HEK293 (cell line): ENCODE results near the gene SCIN.

Source experiments
- CTCF ChIA-PET: fragments of 350-600 bp; formaldehyde crosslinking; extraction: SDS; loops from one replicate; lab custom pipeline; 2021; ENCODE audit warnings: antibody characterized with exemption; lab: Yijun Ruan, JAX
- POLR2A ChIA-PET: fragments of 300-600 bp; formaldehyde crosslinking; extraction: SDS; loops from one replicate; lab custom pipeline; 2020; ENCODE audit warnings: antibody characterized with exemption, inconsistent platforms; lab: Yijun Ruan, JAX
- H3K27ac ChIP-seq: fragments of 200-500 bp; sonication (Bioruptor generic); 2 replicates; pipeline ENCODE4 v1.5.1; 2014; ENCODE audit warnings: low read depth, low read length, control low read depth, inconsistent platforms; ENCODE audit errors: extremely low read depth
- H3K36me3 ChIP-seq, 2 experiments: fragments of 200-500 bp in 1 of 2; sonication (Bioruptor generic) in 1 of 2; 1 replicate in 1 of 2; 2 replicates in 1 of 2; pipeline ENCODE4 v1.5.1; 2014 to 2017; ENCODE audit warnings: inconsistent platforms in 2 of 2, low read length in 2 of 2; ENCODE audit not compliant: control insufficient read depth in 2 of 2, insufficient read depth in 1 of 2
- H3K4me1 ChIP-seq: fragments of 200-500 bp; sonication (Bioruptor generic); 2 replicates; pipeline ENCODE4 v1.5.1; 2014; ENCODE audit warnings: mild to moderate bottlenecking, low read length, inconsistent platforms; ENCODE audit not compliant: control insufficient read depth, insufficient read depth
- H3K4me3 ChIP-seq: 2 replicates; pipeline ENCODE4 v1.5.1; 2011; ENCODE audit warnings: low read depth, mild to moderate bottlenecking, control low read depth, low read length, moderate library complexity
- H3K9me3 ChIP-seq: fragments of 200-500 bp; sonication (Bioruptor generic); 2 replicates; pipeline ENCODE4 v1.5.1; 2014; ENCODE audit warnings: low read depth, low read length, inconsistent platforms; ENCODE audit not compliant: control insufficient read depth, insufficient read depth
- BCL11A ChIP-seq: fragments of 450-650 bp; formaldehyde crosslinking; IDR thresholded peaks from 2 replicates; pipeline ENCODE4 v1.5.1; 2016; ENCODE audit warnings: low read depth, missing biosample characterization, missing genetic modification characterization
- KLF8 ChIP-seq: fragments of 450-650 bp; formaldehyde crosslinking; IDR thresholded peaks from 2 replicates; pipeline ENCODE4 v1.5.1; 2016; ENCODE audit warnings: missing biosample characterization, missing genetic modification characterization
- MZF1 ChIP-seq: fragments of 450-650 bp; formaldehyde crosslinking; IDR thresholded peaks from 2 replicates; pipeline ENCODE4 v1.5.1; 2017; ENCODE audit warnings: missing biosample characterization, missing genetic modification characterization, borderline replicate concordance
- PRDM1 ChIP-seq: fragments of 450-650 bp; formaldehyde crosslinking; IDR thresholded peaks from 2 replicates; pipeline ENCODE4; 2016; ENCODE audit warnings: missing biosample characterization, missing genetic modification characterization
- PRDM6 ChIP-seq: fragments of 450-650 bp; formaldehyde crosslinking; IDR thresholded peaks from 2 replicates; pipeline ENCODE4 v1.5.1; 2017; ENCODE audit warnings: missing biosample characterization, missing genetic modification characterization
- YY2 ChIP-seq: fragments of 450-650 bp; formaldehyde crosslinking; IDR thresholded peaks from 2 replicates; pipeline ENCODE4 v1.5.1; 2016; ENCODE audit warnings: missing biosample characterization, missing genetic modification characterization
- ZIC2 ChIP-seq: fragments of 450-650 bp; formaldehyde crosslinking; IDR thresholded peaks from 2 replicates; pipeline ENCODE4 v1.5.1; 2016; ENCODE audit warnings: missing biosample characterization, missing genetic modification characterization
- ZNF175 ChIP-seq: fragments of 450-650 bp; formaldehyde crosslinking; IDR thresholded peaks from 2 replicates; pipeline ENCODE4 v1.5.1; 2016; ENCODE audit warnings: missing biosample characterization, missing genetic modification characterization
- ZNF2 ChIP-seq: fragments of 450-650 bp; formaldehyde crosslinking; IDR thresholded peaks from 2 replicates; pipeline ENCODE4 v1.5.1; 2016; ENCODE audit warnings: missing biosample characterization, missing genetic modification characterization
- ZNF423 ChIP-seq: fragments of 450-650 bp; formaldehyde crosslinking; IDR thresholded peaks from 2 replicates; pipeline ENCODE4 v1.5.1; 2016; ENCODE audit warnings: missing biosample characterization, missing genetic modification characterization
- ZNF426 ChIP-seq: fragments of 450-650 bp; formaldehyde crosslinking; IDR thresholded peaks from 2 replicates; pipeline ENCODE4 v1.5.1; 2017; ENCODE audit warnings: missing biosample characterization, missing genetic modification characterization, mild to moderate bottlenecking, inconsistent platforms, moderate library complexity
- ZNF488 ChIP-seq: fragments of 450-650 bp; formaldehyde crosslinking; IDR thresholded peaks from 2 replicates; pipeline ENCODE4 v1.5.1; 2016; ENCODE audit warnings: missing biosample characterization, missing genetic modification characterization
- ZNF645 ChIP-seq: fragments of 450-650 bp; formaldehyde crosslinking; IDR thresholded peaks from 2 replicates; pipeline ENCODE4; 2016; ENCODE audit warnings: missing biosample characterization, missing genetic modification characterization
- ZNF692 ChIP-seq: fragments of 450-650 bp; formaldehyde crosslinking; IDR thresholded peaks from 2 replicates; pipeline ENCODE4 v1.5.1; 2016; ENCODE audit warnings: missing biosample characterization, missing genetic modification characterization
- ZNF830 ChIP-seq: fragments of 450-650 bp; IDR thresholded peaks from 2 replicates; pipeline ENCODE4 v1.5.0; 2018; ENCODE audit warnings: missing biosample characterization, missing genetic modification characterization, low read depth, mild to moderate bottlenecking, moderate library complexity
- TF ChIP-seq, protein P1 (sequence below): fragments of 450-650 bp; formaldehyde crosslinking; IDR thresholded peaks from 2 replicates; pipeline ENCODE4 v1.5.1; 2016; ENCODE audit warnings: missing biosample characterization, missing genetic modification characterization
- TF ChIP-seq, protein P2 (sequence below): fragments of 450-650 bp; IDR thresholded peaks from 2 replicates; pipeline ENCODE4 v1.5.1; 2018; ENCODE audit warnings: missing biosample characterization, mild to moderate bottlenecking, missing genetic modification characterization

The SCIN gene

DNA sequence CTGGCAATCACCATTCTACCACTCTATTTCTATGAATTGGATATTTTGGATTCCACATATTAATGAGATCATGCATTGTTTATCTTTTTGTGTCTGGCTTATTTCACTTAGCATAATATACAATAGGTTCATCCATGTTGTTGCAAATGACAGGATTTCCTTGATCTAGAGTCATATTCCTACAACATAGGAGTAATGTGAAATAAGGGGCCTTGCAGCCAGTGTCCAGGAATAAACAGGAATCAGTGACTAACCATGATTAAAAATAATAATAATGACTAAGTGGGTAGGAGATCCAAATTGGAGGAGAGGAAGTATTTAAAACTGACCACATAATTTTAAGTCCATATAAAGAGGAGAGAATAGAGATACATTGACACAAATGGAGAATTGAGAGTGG lies 49.9 kb downstream of the SCIN start:
- ChIA-PET CTCF (interaction anchor here (0.8 to 5.2 kb wide), 4 partner anchors 18 to 130 kb away, joined by 3 to 112 read pairs (median 4); no protein-coding TSS in a partner anchor), POLR2A (no interaction called here)
- Histone ChIP-seq H3K4me3 (no peak overlapping the region), H3K27ac (no peak overlapping the region), H3K4me1 (no peaks in the 10 kb centered on the region), H3K9me3 (no peaks in the 10 kb centered on the region), H3K36me3 (no peaks in the 10 kb centered on the region)
- TF ChIP-seq, protein P1, sequence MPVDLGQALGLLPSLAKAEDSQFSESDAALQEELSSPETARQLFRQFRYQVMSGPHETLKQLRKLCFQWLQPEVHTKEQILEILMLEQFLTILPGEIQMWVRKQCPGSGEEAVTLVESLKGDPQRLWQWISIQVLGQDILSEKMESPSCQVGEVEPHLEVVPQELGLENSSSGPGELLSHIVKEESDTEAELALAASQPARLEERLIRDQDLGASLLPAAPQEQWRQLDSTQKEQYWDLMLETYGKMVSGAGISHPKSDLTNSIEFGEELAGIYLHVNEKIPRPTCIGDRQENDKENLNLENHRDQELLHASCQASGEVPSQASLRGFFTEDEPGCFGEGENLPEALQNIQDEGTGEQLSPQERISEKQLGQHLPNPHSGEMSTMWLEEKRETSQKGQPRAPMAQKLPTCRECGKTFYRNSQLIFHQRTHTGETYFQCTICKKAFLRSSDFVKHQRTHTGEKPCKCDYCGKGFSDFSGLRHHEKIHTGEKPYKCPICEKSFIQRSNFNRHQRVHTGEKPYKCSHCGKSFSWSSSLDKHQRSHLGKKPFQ (tag by site-specific recombination), result no peak
- no peak for TF ChIP-seq YY2 (tag by site-specific recombination)
- TF ChIP-seq ZNF175, result no peak
- TF ChIP-seq ZNF426 (tag by site-specific recombination), result no peak
- TF ChIP-seq ZNF488, result no peak
- TF ChIP-seq, protein P2, sequence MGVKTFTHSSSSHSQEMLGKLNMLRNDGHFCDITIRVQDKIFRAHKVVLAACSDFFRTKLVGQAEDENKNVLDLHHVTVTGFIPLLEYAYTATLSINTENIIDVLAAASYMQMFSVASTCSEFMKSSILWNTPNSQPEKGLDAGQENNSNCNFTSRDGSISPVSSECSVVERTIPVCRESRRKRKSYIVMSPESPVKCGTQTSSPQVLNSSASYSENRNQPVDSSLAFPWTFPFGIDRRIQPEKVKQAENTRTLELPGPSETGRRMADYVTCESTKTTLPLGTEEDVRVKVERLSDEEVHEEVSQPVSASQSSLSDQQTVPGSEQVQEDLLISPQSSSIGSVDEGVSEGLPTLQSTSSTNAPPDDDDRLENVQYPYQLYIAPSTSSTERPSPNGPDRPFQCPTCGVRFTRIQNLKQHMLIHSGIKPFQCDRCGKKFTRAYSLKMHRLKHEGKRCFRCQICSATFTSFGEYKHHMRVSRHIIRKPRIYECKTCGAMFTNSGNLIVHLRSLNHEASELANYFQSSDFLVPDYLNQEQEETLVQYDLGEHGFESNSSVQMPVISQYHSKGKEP, result no peak
- no peak for TF ChIP-seq ZIC2 (tag by site-specific recombination)
- no peak for TF ChIP-seq ZNF830 (tag by site-specific recombination)
- no peak for TF ChIP-seq PRDM6 (tag by site-specific recombination)
- TF ChIP-seq ZNF423 (tag by site-specific recombination), result no peak
- TF ChIP-seq ZNF692 (tag by site-specific recombination), result no peak
- no peak for TF ChIP-seq ZNF2 (tag by site-specific recombination)

DNA sequence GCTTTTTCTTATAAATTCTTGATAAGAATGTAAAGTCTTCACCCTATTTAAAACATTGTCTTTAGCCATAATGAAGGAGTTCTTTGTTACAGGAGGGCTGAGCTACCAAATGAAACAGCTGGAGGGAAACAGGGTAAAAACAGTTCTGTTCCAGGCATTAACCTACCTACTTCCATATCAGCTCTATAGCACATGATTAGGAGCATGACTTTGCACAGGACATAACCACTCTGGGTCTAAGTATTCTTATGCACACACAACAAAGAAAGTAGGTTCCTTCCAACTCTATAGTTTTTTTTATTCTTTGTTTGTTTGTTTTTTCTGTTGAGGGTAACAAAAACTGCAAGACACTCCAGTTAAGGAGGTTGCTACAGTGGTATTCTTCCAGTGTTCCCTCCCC lies 52.7 kb downstream of the SCIN start:
- ChIA-PET POLR2A (no interaction called here), CTCF (interaction anchor here (0.6 to 5.2 kb wide), 24 partner anchors 9 to 1248 kb away, joined by 3 to 112 read pairs (median 4); partner anchors contain the start of gene SCIN)
- no peak for TF ChIP-seq KLF8 (tag by site-specific recombination)
- no peak for TF ChIP-seq ZNF645 (tag by site-specific recombination)
- no peak for TF ChIP-seq PRDM1 (tag by site-specific recombination)
- TF ChIP-seq PRDM6 (tag by site-specific recombination), result peak; percentile 12; the same call in 1 of the 2 replicates
- no peak for TF ChIP-seq BCL11A (tag by site-specific recombination)
- no peak for TF ChIP-seq MZF1
- no peaks in the 10 kb centered on the region for H3K36me3 ChIP-seq
- H3K9me3 ChIP-seq, result no peaks in the 10 kb centered on the region
- H3K4me1 ChIP-seq, result no peaks in the 10 kb centered on the region
- no peak overlapping the region for H3K4me3 ChIP-seq
- no peak overlapping the region for H3K27ac ChIP-seq
